ENCODE results near the gene WNT3A. TPM values are rescaled to one million over a fixed set of nuclear protein-coding genes. Genes with fewer than 3 reads are reported as not detected.
A peak's percentile ranks its signal among the peaks of the same experiment; 100 is the strongest.

The WNT3A gene
- total and polyA plus RNA-seq, 2 experiments from 2014 or later = 0.07 to 0.65 TPM

DNA sequence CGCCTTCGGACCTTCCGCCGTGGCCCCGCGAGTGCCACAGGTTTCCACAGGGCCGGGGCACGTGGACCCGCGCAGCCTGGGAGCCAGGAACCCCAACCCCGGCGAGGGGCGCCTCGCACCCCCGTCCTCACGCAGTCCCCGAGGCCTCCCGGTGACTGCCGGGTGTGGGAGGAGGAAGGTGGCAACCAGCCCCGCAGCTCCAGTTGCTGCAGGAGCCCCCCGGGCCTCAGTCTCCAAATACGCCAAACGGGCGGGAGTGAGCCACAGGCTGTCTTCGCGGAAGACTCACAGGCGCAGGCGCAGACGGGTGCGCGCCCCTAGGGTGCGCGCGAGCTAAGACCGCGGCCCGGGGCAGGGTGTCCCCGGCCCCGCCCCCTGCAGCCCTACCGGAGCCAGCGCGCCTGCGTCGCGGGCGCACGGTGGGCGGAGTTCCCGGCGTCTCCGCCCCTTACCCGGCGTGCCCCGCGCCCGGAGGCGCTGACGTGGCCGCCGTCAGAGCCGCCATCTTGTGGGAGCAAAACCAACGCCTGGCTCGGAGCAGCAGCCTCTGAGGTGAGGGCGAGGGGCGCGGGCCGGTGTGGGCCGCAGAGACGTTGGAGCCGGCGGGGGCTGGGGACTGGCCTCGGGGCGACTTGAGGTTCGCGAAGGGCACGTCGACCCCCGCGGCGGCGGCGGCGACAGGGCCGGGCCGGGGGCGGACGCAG, 75.6 kb downstream of the WNT3A start, which contains the start of gene ARF1:
Gene ARF1 (plus strand): TSS at position 495 of the 704 bp plus-strand sequence. CDS start 14,407 bp downstream, outside the sequence.
- Histone ChIP-seq H3K4me3 (peak within 1 kb of the TSS; percentile 93), H3K4me1 (ENCODE audit: insufficient read depth) (peaks cover 28% of the 10 kb centered on the region), H3K27me3 (ENCODE audit: insufficient read depth) (peaks cover 45% of the 10 kb centered on the region), H2AFZ (0 out of 2 replicates have a peak within 1 kb of the TSS, but pooled peaks have one; percentile 66), H3F3A (replicated peaks; ENCODE audit: low read depth) (no peaks in the 10 kb centered on the region), H4K20me1 (replicated peaks; ENCODE audit: insufficient read depth) (peaks cover 41% of the 10 kb centered on the region), H3K4me2 (peak within 1 kb of the TSS; percentile 99), H3K79me2 (replicated peaks; ENCODE audit: insufficient read depth) (peaks cover 46% of the 10 kb centered on the region), H3K36me3 (ENCODE audit: insufficient read depth) (no peaks in the 10 kb centered on the region), H3K9me2 (ENCODE audit: insufficient read depth) (no peaks in the 10 kb centered on the region), H3K27ac (ENCODE audit: low read depth) (no peak within 1 kb of the TSS)
- peak; percentile 94 for DNase-seq (ENCODE audit: low spot score)
- peak within 1 kb of the TSS; percentile 98 for H3K4me3 Mint-ChIP-seq
- TF ChIP-seq, protein P1, sequence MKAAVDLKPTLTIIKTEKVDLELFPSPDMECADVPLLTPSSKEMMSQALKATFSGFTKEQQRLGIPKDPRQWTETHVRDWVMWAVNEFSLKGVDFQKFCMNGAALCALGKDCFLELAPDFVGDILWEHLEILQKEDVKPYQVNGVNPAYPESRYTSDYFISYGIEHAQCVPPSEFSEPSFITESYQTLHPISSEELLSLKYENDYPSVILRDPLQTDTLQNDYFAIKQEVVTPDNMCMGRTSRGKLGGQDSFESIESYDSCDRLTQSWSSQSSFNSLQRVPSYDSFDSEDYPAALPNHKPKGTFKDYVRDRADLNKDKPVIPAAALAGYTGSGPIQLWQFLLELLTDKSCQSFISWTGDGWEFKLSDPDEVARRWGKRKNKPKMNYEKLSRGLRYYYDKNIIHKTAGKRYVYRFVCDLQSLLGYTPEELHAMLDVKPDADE (IDR thresholded peaks at IDR 0.05) = no peak; the same call in 1 of the 2 replicates
- no peak for TF ChIP-seq ZNF331 (CRISPR knock-in tag; IDR thresholded peaks at IDR 0.05; ENCODE audit: low read depth)
- TF ChIP-seq, protein P2, sequence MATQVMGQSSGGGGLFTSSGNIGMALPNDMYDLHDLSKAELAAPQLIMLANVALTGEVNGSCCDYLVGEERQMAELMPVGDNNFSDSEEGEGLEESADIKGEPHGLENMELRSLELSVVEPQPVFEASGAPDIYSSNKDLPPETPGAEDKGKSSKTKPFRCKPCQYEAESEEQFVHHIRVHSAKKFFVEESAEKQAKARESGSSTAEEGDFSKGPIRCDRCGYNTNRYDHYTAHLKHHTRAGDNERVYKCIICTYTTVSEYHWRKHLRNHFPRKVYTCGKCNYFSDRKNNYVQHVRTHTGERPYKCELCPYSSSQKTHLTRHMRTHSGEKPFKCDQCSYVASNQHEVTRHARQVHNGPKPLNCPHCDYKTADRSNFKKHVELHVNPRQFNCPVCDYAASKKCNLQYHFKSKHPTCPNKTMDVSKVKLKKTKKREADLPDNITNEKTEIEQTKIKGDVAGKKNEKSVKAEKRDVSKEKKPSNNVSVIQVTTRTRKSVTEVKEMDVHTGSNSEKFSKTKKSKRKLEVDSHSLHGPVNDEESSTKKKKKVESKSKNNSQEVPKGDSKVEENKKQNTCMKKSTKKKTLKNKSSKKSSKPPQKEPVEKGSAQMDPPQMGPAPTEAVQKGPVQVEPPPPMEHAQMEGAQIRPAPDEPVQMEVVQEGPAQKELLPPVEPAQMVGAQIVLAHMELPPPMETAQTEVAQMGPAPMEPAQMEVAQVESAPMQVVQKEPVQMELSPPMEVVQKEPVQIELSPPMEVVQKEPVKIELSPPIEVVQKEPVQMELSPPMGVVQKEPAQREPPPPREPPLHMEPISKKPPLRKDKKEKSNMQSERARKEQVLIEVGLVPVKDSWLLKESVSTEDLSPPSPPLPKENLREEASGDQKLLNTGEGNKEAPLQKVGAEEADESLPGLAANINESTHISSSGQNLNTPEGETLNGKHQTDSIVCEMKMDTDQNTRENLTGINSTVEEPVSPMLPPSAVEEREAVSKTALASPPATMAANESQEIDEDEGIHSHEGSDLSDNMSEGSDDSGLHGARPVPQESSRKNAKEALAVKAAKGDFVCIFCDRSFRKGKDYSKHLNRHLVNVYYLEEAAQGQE (IDR thresholded peaks at IDR 0.05; ENCODE audit: unreplicated experiment) = no peak
- peak; percentile 89 for TF ChIP-seq CREB1 (CRISPR knock-in tag; IDR thresholded peaks at IDR 0.05; ENCODE audit: low read depth)
- no peak for TF ChIP-seq STAT1 (IDR thresholded peaks at IDR 0.05; ENCODE audit: unreplicated experiment)
- no peak for TF ChIP-seq EZH2phosphoT487 (IDR thresholded peaks at IDR 0.05; ENCODE audit: unreplicated experiment)
- TF ChIP-seq POLR2AphosphoS5 (IDR thresholded peaks at IDR 0.05; ENCODE audit: low read depth) = peak; percentile 94
- H3K4me1 Mint-ChIP-seq = peaks cover 29% of the 10 kb centered on the region
- peak within 1 kb of the TSS; percentile 98 for H3K27ac Mint-ChIP-seq
- peaks cover 34% of the 10 kb centered on the region for H3K27me3 Mint-ChIP-seq (ENCODE audit: insufficient read depth, low read depth, poor library complexity)
- no peaks in the 10 kb centered on the region for H3K9me3 Mint-ChIP-seq
- ATAC-seq = peak; percentile 73
- H3K36me3 Mint-ChIP-seq (ENCODE audit: low read depth) = peaks cover 13% of the 10 kb centered on the region; the same call in 2 of the 3 replicates

All from GM23338 (cell line).